GM18951 (cell line): Measurements from ENCODE around the gene MICOS13.

Experiments
- POLR2A ChIP-seq: IDR thresholded peaks from 4 replicates; pipeline ENCODE4 v1.6.1; 2011; ENCODE audit warnings: mild to moderate bottlenecking; ENCODE audit not compliant: insufficient read length, insufficient read depth; ENCODE audit errors: extremely low read depth
- in situ Hi-C: fragments of 300-500 bp; cut with MboI; formaldehyde crosslinking; loops from one replicate; pipeline ENCODE4 v1.12.0; 2022; ENCODE audit warnings: low sequenced_read_pairs, mixed read lengths, inconsistent platforms; ENCODE audit not compliant: unreplicated experiment

MICOS13 gene, protein sequence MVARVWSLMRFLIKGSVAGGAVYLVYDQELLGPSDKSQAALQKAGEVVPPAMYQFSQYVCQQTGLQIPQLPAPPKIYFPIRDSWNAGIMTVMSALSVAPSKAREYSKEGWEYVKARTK

DNA sequence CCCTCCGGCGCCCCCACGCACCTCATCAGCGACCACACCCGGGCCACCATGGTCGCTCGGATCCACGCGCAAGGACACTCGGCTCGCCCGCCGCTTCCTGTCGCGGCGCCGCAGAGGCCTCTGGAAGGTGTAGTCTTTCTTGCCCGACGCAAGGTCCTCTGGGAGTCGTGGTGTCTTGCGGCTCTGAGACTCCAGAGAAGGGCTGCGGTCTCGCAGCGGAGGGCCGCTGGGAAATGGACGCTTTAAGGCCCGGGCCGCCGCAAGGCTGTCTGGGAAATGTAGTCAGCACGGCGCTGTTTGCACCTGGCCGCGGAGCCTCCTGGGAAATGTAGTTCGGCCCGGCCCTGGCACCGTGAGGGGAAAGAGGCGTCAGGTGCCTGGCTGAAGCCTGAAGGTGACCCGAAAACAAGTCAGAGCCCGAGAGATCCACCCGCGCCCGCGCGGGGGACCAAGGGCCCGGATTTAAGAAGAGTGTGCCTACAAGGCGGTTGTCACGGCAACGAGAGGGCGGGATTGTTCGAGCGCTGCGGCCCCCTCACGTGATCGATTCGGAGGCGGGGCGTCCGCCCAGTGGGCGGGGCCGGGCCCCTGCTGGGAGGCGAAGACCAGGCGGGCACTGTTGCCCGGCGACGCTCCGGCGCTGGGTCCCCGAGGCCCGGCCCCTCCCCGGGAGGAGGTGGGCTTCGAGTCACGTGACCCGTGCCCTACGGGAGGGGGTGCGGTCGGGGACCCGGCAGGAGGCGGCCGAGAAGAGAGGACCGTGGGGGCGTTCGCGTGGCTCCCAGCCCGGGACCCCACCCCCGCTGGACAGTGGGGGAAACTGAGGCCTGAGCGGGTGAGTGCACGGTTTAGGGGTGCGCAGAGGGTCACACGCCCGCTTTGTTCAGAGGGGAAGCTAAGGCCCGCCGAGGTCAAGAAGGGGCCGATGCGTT is at the start of gene MICOS13, which contains the start of gene HSD11B1L:
TSS of gene MICOS13 (minus strand) at position 80 of the 932 bp plus-strand sequence. CDS start at position 50, 30 bp downstream.
TSS of gene HSD11B1L (plus strand) at position 591 of the 932 bp plus-strand sequence. CDS start 3,806 bp downstream, outside the sequence.
- in situ Hi-C loops, result no loop called here
- TF ChIP-seq POLR2A, result peak; percentile 81

DNA sequence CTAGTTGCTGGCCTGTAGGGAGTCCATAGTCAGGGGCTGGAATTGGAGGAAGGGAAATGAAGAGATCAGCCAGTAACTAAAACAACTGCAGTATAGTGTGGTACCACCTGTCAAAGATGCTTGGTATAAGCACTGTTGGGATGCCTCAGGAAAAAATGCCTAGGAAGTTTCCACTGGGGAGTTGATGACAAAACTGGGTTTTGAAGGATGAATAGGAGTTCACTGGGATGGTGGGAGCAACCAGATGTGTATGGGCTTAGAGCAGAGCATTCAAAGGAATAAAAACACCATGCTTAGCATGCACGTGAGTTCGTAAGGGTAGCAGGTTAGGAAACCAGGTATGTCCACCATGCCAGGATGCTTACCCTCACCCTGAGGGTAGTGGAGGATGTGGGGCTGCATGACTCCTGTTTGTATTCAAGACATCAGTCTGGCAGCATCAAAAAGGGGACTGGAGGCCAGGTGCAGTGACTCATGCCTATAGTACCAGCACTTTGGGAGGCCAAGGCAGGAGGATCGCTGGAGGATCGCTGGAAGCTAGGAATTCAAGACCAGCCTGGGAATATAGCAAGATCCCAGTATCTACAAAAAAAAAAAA is 47.2 kb upstream of the MICOS13 start:
- in situ Hi-C loops, result no loop called here
- TF ChIP-seq POLR2A, result no peak

DNA sequence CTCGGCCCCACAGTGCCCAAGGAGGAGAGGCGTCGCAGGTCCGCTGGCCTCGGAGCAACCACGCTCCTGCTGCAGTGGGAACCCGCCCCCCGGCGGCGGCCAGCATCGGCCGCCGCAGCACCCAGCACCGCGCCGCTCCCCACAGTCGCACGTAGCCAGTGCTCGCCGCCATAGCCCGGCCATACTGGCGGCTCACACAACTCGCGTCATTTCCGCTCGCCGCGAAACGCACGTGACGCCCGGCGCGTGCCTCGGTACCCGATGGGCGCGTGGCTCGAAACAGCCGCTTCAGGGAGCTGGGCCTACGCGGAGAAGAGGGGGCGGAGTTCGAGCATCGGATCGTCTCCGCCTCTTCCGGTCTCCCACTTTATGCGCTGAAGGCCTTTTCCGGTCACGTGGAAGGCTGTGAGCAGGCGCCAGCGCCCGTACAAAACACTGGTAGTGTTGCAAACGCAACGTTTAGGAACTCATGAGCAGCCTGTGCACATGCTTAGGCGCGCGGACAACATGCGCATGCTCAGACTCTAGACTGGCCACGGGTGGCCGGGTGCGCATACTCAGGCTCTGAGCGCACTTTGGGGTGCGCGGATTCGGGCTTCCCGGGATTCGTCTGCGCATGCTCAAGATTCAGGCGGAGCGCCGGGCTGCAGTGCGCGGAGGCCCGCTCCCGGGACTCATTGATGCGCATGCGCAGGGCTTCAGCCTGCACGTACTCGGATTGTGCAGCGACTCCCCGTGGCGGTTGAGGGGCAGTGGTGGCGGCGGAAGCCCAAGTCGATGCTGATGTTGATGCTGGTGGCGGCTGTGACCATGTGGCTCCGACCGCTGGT is 39.9 kb upstream of the MICOS13 start, which contains the start of the genes CATSPERD and LONP1:
TSS of gene CATSPERD (plus strand) at position 677 of the 830 bp plus-strand sequence. CDS start at position 778, 101 bp downstream.
TSS of gene LONP1 (minus strand) at position 186 of the 830 bp plus-strand sequence. CDS start at position 172, 14 bp downstream.
- in situ Hi-C loops, result no loop called here

DNA sequence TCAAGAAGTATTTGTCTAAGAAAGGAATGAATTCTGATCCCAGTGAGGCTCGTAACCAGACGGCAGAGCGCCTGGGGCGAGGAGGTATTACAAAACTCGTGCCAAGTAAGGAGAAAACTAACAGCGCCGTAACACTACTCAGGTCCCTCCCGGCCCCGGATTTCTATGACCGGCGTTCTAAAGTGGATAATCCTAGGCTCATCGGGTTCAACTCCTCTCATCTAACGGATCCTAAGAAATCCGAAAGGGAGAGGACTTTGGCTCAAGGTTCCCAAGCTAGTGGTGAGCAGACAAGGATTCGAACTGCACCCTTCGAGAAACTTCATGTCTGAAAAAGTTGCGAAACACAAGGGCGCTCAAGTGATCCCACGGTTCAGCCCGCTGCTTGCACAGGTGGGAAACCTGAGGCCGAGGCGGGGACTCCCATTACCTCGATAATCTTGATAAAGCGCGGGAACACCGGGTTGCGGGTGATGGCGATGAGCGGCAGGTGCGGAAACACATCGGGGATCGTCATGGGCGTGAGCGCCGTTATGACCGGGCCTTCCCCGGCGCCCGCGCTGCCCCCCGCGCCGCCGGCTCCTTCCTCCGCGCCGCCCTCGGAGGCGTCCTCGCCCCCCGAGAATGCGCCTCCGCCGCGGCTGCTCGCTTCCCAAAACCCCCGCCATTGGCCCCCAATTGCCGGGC is 39.1 kb upstream of the MICOS13 start:
- TF ChIP-seq POLR2A, result no peak
- in situ Hi-C loops, result no loop called here

More for the DNA sequence above, 39.9 kb upstream of the MICOS13 start, which contains the start of the genes CATSPERD and LONP1:
- TF ChIP-seq POLR2A, result peak; percentile 90

DNA sequence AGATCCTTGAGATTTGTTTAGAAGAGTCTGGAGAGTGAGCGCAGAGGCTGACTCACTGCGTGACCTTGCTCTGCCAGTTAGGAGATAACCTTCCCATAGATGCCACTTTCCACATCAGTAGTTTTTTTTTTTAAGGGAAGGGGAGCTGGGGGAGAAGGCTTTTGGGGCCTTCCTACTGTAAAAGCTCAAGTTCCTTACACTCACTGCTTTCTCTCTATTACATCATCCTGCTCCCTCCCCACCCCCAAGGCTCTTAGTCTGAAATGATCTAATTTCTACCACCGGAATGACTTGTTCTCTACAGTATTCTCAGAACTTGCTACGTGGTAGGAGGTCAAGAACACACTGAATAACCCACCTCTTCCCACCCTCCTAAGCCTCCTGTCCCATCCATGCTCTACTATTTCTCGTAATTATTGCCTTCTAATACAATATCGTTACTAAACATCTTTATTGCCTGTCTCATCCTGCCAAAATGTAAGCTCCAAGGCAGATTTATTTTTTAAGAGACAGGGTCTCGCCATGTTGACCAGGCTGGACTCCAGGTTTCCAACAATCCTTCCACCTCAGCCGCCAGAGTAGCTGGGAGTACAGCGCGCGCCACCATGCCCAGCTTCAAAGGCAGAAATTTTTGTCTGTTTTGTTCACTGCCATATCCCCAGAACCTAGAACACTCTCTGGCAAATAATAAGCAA is 38.4 kb upstream of the MICOS13 start:
- TF ChIP-seq POLR2A, result no peak
- in situ Hi-C loops, result no loop called here

DNA sequence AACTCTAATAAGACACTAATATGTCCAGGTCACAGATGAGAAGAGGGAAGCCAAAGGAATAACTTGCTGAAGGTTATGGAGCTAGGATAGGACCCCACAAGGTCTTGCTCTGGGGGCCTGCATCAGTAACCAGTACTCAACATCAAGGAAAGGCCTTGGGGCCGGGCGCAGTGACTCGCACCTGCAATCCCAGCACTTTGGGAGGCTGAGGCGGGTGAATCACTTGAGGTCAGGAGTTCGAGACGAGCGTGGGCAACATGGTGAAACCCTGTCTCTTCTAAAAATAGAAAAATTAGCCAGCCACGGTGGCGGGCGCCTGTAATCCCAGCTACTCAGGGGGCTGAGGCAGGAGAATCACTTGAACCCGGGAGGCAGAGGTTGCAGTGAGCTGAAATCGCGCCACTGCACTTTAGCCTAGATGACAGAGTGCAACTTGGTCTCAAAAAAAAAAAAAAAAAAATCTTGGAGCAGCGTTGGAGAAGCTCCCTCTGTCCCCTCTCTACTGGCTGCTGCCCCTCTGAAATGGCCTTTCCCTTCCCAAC is 37.8 kb upstream of the MICOS13 start:
- in situ Hi-C loops, result no loop called here
- TF ChIP-seq POLR2A, result no peak

DNA sequence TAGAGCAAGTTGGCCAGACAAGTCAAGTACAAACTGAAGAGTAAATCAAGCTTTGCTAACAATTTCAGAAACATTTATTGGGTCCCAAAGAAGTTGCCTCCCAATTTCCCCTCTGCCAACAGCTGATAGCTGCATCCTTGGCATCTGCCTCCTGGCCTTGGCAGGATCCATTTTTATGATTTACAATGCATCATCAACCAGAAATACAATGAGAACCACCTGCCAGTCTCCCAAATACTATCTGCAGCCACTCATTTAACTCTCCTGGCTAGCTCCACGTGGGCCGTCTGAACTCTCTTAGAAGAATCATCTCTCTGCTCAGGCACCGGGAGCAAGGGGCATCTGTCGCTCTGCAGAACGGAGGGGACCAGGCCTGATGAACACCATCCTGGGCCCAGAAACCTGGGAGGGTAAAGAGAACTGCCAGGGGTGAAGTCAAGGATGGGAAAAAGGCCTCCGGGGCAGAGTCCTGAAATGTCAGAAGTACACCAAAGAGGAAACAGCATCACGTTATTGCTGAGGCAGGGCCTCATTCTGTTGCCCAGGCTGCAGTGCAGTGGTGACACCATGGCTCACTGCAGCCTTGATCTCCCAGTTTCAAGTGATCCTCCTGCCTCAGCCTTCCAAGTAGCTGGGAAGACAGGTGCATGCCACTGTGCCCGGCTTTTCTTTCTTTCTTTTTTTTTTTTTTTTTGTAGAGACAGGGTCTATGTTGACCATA is 37.1 kb upstream of the MICOS13 start:
- in situ Hi-C loops, result no loop called here
- TF ChIP-seq POLR2A, result no peak

DNA sequence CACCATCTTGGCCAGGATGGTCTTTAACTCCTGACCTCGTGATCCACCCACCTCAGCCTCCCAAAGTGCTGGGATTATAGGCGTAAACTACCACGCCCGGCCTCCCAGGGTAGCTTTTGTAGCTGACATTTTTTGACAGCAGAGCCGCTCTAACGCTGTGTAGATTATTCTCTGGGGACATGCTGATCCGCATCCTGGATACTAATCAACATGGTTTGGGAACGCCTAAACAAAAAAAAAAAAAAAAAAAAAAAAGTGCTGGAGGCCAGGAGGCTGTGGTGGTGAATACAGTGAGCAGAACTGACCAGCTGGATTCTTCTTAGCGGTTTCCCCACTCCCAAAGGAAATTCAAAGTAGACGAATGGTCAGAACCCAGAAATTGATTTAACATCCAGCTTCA is 34.5 kb upstream of the MICOS13 start:
- in situ Hi-C loops, result no loop called here

DNA sequence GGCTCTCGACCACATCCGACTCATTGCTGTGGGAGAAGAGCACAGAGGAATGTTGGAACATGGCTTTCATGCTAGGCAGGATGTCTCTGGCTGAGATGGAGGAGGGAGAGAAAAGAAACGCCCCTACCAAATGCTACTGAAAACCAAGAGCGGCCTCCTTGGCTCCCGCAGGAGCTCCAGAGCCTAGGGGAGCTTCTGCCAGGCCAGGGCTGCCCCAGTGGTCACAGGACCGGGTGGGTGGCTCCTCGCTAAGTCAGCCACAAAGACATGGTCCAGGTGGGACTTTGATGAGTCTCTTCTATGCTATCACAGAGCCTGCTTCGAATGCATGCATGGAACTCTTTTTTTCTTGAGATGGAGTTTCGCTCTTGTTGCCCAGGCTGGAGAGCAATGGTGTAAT is 32.9 kb upstream of the MICOS13 start:
- in situ Hi-C loops, result no loop called here
- no peak for TF ChIP-seq POLR2A

More for the DNA sequence above, 34.5 kb upstream of the MICOS13 start:
- no peak for TF ChIP-seq POLR2A

DNA sequence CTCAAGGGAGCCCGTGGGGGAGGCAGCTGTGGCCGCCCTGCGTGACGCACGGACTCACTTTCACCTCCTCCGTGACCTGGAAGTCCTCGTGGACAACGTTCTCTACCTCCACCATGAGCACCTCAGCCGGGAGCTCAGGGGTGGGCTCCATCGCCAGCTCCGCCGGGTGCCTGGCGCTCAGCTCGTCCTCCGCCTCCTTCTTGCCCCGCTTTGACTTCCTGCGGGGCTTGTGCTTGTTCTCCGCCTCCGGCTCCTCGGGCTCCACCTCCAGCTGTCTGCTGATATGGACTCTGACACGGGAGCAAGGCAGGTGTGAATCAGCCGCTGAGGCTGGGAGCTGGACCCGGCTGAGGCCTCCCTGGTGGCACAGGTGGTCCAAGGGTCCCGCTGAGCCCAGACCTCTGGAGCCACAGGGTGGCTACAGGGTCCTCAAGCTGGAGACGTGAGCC is 31.4 kb upstream of the MICOS13 start:
- in situ Hi-C loops, result no loop called here
- TF ChIP-seq POLR2A, result no peak
